Measurements from ENCODE around the gene TMEM132D.

TMEM132D gene

GRCh38 chr12:129903092-129903945, 506 bp downstream of the TMEM132D start:
- no peak overlapping the region for H3K4me2 ChIP-seq (ENCODE audit: low read length)

GRCh38 chr12:129902371-129903091, 1.3 kb downstream of the TMEM132D start:
- H3K9ac ChIP-seq (ENCODE audit: low read length): no peak overlapping the region
- no peak overlapping the region for H3K4me2 ChIP-seq (ENCODE audit: low read length)
- H2AFZ ChIP-seq (ENCODE audit: low read length): no peak overlapping the region

More at GRCh38 chr12:129903092-129903945, 506 bp downstream of the TMEM132D start:
- Histone ChIP-seq H3K9ac (ENCODE audit: low read length) (no peak overlapping the region), H3K79me2 (ENCODE audit: insufficient read depth, low read length) (no peaks in the 10 kb centered on the region), H3K4me1 (ENCODE audit: insufficient read depth, low read length, severe bottlenecking) (no peaks in the 10 kb centered on the region), H3K9me3 (ENCODE audit: low read length) (no peaks in the 10 kb centered on the region), H4K20me1 (ENCODE audit: insufficient read depth, low read length) (no peaks in the 10 kb centered on the region), H3K36me3 (ENCODE audit: insufficient read depth, low read length) (no peaks in the 10 kb centered on the region), H3K27ac (ENCODE audit: low read depth, low read length, poor library complexity, severe bottlenecking) (no peak overlapping the region), H3K4me3 (ENCODE audit: low read depth, low read length, poor library complexity, severe bottlenecking) (no peak overlapping the region), H3F3A (ENCODE audit: insufficient read depth, low read length) (no peaks in the 10 kb centered on the region), H3K27me3 (ENCODE audit: insufficient read depth, low read length) (no peaks in the 10 kb centered on the region), H2AFZ (ENCODE audit: low read length) (no peak overlapping the region), H3K9me2 (ENCODE audit: low read depth, low read length) (no peaks in the 10 kb centered on the region)
- no peak for TF ChIP-seq CTCF (IDR thresholded peaks at IDR 0.05; ENCODE audit: low read length)
- no peak for TF ChIP-seq EZH2 (IDR thresholded peaks at IDR 0.05; ENCODE audit: borderline replicate concordance, low read length)

GRCh38 chr12:129901254-129901653, 2.6 kb downstream of the TMEM132D start:
- no peak for TF ChIP-seq EZH2 (IDR thresholded peaks at IDR 0.05; ENCODE audit: borderline replicate concordance, low read length)
- no peak for TF ChIP-seq CTCF (IDR thresholded peaks at IDR 0.05; ENCODE audit: low read length)
- Histone ChIP-seq H2AFZ (ENCODE audit: low read length) (no peak overlapping the region), H4K20me1 (ENCODE audit: insufficient read depth, low read length) (no peaks in the 10 kb centered on the region), H3K36me3 (ENCODE audit: insufficient read depth, low read length) (no peaks in the 10 kb centered on the region), H3K9me3 (ENCODE audit: low read length) (no peaks in the 10 kb centered on the region), H3K27me3 (ENCODE audit: insufficient read depth, low read length) (no peaks in the 10 kb centered on the region), H3K9ac (ENCODE audit: low read length) (no peak overlapping the region), H3K4me3 (ENCODE audit: low read depth, low read length, poor library complexity, severe bottlenecking) (no peak overlapping the region), H3F3A (ENCODE audit: insufficient read depth, low read length) (no peaks in the 10 kb centered on the region), H3K4me2 (ENCODE audit: low read length) (no peak overlapping the region), H3K27ac (ENCODE audit: low read depth, low read length, poor library complexity, severe bottlenecking) (no peak overlapping the region), H3K79me2 (ENCODE audit: insufficient read depth, low read length) (no peaks in the 10 kb centered on the region), H3K4me1 (ENCODE audit: insufficient read depth, low read length, severe bottlenecking) (no peaks in the 10 kb centered on the region), H3K9me2 (ENCODE audit: low read depth, low read length) (no peaks in the 10 kb centered on the region)

More at GRCh38 chr12:129902371-129903091, 1.3 kb downstream of the TMEM132D start:
- H3K4me1 ChIP-seq (ENCODE audit: insufficient read depth, low read length, severe bottlenecking): no peaks in the 10 kb centered on the region
- H3K4me3 ChIP-seq (ENCODE audit: low read depth, low read length, poor library complexity, severe bottlenecking): no peak overlapping the region
- no peaks in the 10 kb centered on the region for H3K9me2 ChIP-seq (ENCODE audit: low read depth, low read length)
- no peak overlapping the region for H3K27ac ChIP-seq (ENCODE audit: low read depth, low read length, poor library complexity, severe bottlenecking)
- no peaks in the 10 kb centered on the region for H3K36me3 ChIP-seq (ENCODE audit: insufficient read depth, low read length)
- no peaks in the 10 kb centered on the region for H4K20me1 ChIP-seq (ENCODE audit: insufficient read depth, low read length)
- no peaks in the 10 kb centered on the region for H3K9me3 ChIP-seq (ENCODE audit: low read length)
- H3K79me2 ChIP-seq (ENCODE audit: insufficient read depth, low read length): no peaks in the 10 kb centered on the region
- no peaks in the 10 kb centered on the region for H3K27me3 ChIP-seq (ENCODE audit: insufficient read depth, low read length)
- TF ChIP-seq EZH2 (IDR thresholded peaks at IDR 0.05; ENCODE audit: borderline replicate concordance, low read length) (no peak), CTCF (IDR thresholded peaks at IDR 0.05; ENCODE audit: low read length) (no peak)
- H3F3A ChIP-seq (ENCODE audit: insufficient read depth, low read length): no peaks in the 10 kb centered on the region
